Brain microvascular endothelial cell (primary cell): ENCODE data around the gene GRAP2.

Experiments used
- DNase-seq: peaks from one replicate; pipeline ENCODE4 v3.0.0-alpha.2; 2020
- H3K27ac ChIP-seq: fragments of 250-450 bp; sonication (Bioruptor Pico); 2 replicates; pipeline ENCODE4 v1.5.1; 2020; ENCODE audit warnings: mild to moderate bottlenecking, moderate library complexity
- H3K27me3 ChIP-seq: fragments of 250-450 bp; sonication (Bioruptor Pico); replicated peaks from 2 replicates; pipeline ENCODE4 v1.5.1; 2020; ENCODE audit warnings: mild to moderate bottlenecking
- H3K36me3 ChIP-seq: fragments of 250-450 bp; sonication (Bioruptor Pico); replicated peaks from 2 replicates; pipeline ENCODE4 v1.5.1; 2020; ENCODE audit warnings: mild to moderate bottlenecking
- H3K4me3 ChIP-seq: 2 replicates; pipeline ENCODE4 v1.5.1; 2011; ENCODE audit warnings: low read depth, mild to moderate bottlenecking, control low read depth, low read length, moderate library complexity
- CTCF ChIP-seq: IDR thresholded peaks from 2 replicates; pipeline ENCODE4 v1.5.1; 2011; ENCODE audit warnings: low read depth, mild to moderate bottlenecking, moderate library complexity, low read length, control low read depth, inconsistent platforms; ENCODE audit errors: missing control alignments
- in situ Hi-C: cut with HindIII; loops from 2 replicates; pipeline ENCODE4 v1.10.0; 2017; ENCODE audit warnings: low sequenced_read_pairs, low pct_ligation_motif_present

The GRAP2 gene

GRCh38 chr22:39900306-39901227, at the start of gene GRAP2:
Gene GRAP2, plus strand, starts transcription at chr22:39901084. Its CDS starts 46,023 bp downstream, at chr22:39947107.
- no peak within 1 kb of the TSS for H3K4me3 ChIP-seq
- DNase-seq = no peak
- in situ Hi-C loops = no loop called here
- H3K36me3 ChIP-seq = no peaks in the 10 kb centered on the region
- TF ChIP-seq CTCF = no peak
- peaks cover 9% of the 10 kb centered on the region for H3K27me3 ChIP-seq
- no peak within 1 kb of the TSS for H3K27ac ChIP-seq

- DNase-seq = no peak
- H3K27ac ChIP-seq = no peak overlapping the region
- no peak overlapping the region for H3K4me3 ChIP-seq
- H3K27me3 ChIP-seq = peaks cover 3% of the 10 kb centered on the region
- TF ChIP-seq CTCF = no peak
- in situ Hi-C loops = no loop called here
- H3K36me3 ChIP-seq = no peaks in the 10 kb centered on the region
Observed at GRCh38 chr22:39851606-39852315, 49.1 kb upstream of the GRAP2 start.

GRCh38 chr22:39852799-39853198, 48.1 kb upstream of the GRAP2 start:
- no peak for DNase-seq
- in situ Hi-C loops = no loop called here
- Histone ChIP-seq H3K27me3 (peaks cover 3% of the 10 kb centered on the region), H3K36me3 (no peaks in the 10 kb centered on the region), H3K27ac (no peak overlapping the region), H3K4me3 (no peak overlapping the region)
- TF ChIP-seq CTCF = no peak

GRCh38 chr22:39856588-39856987, 44.3 kb upstream of the GRAP2 start:
- Histone ChIP-seq H3K27ac (no peak overlapping the region), H3K27me3 (peaks cover 15% of the 10 kb centered on the region), H3K36me3 (no peaks in the 10 kb centered on the region), H3K4me3 (no peak overlapping the region)
- TF ChIP-seq CTCF = no peak
- in situ Hi-C loops = no loop called here
- DNase-seq = no peak

GRCh38 chr22:39859903-39860588, 40.8 kb upstream of the GRAP2 start:
- no peak for DNase-seq

More at GRCh38 chr22:39859903-39860588, 40.8 kb upstream of the GRAP2 start:
- no peak for TF ChIP-seq CTCF
- Histone ChIP-seq H3K27ac (no peak overlapping the region), H3K36me3 (no peaks in the 10 kb centered on the region), H3K4me3 (no peak overlapping the region), H3K27me3 (peaks cover 12% of the 10 kb centered on the region)
- in situ Hi-C loops = no loop called here
